ENCODE results near the gene LETM1.

Gene LETM1

GRCh38 chr4:1830234-1830633 lies 25.7 kb downstream of the LETM1 start:
- peaks cover 71% of the 10 kb centered on the region for H3K36me3 ChIP-seq
- no peak for TF ChIP-seq CTCF (IDR thresholded peaks at IDR 0.05; ENCODE audit: low read depth, low read length)
- H3K4me3 ChIP-seq (ENCODE audit: low read depth, low read length): no peak overlapping the region
- H3K27ac ChIP-seq: no peak overlapping the region
- no peaks in the 10 kb centered on the region for H3K27me3 ChIP-seq (ENCODE audit: insufficient read depth, low read depth, severe bottlenecking)
- no peak for DNase-seq
- H3K9me3 ChIP-seq (ENCODE audit: severe bottlenecking): no peaks in the 10 kb centered on the region

GRCh38 chr4:1826531-1827350 lies 29.2 kb downstream of the LETM1 start:
- 0 out of 2 replicates have a peak, but pooled peaks have one; percentile 14 for TF ChIP-seq CTCF (IDR thresholded peaks at IDR 0.05; ENCODE audit: low read depth, low read length)

GRCh38 chr4:1825326-1825725 lies 30.6 kb downstream of the LETM1 start:
- no peak overlapping the region for H3K4me3 ChIP-seq (ENCODE audit: low read depth, low read length)
- no peaks in the 10 kb centered on the region for H3K27me3 ChIP-seq (ENCODE audit: insufficient read depth, low read depth, severe bottlenecking)
- TF ChIP-seq CTCF (IDR thresholded peaks at IDR 0.05; ENCODE audit: low read depth, low read length): no peak
- no peak for DNase-seq
- H3K27ac ChIP-seq: no peak overlapping the region
- no peaks in the 10 kb centered on the region for H3K9me3 ChIP-seq (ENCODE audit: severe bottlenecking)
- peaks cover 72% of the 10 kb centered on the region for H3K36me3 ChIP-seq

More at GRCh38 chr4:1826531-1827350, 29.2 kb downstream of the LETM1 start:
- Histone ChIP-seq H3K36me3 (peaks cover 72% of the 10 kb centered on the region), H3K27me3 (ENCODE audit: insufficient read depth, low read depth, severe bottlenecking) (no peaks in the 10 kb centered on the region), H3K27ac (peak overlapping the region; percentile 65), H3K4me3 (ENCODE audit: low read depth, low read length) (no peak overlapping the region), H3K9me3 (ENCODE audit: severe bottlenecking) (no peaks in the 10 kb centered on the region)
- DNase-seq: no peak

GRCh38 chr4:1824746-1825145 lies 31.2 kb downstream of the LETM1 start:
- no peak overlapping the region for H3K27ac ChIP-seq
- H3K9me3 ChIP-seq (ENCODE audit: severe bottlenecking): no peaks in the 10 kb centered on the region
- DNase-seq: no peak
- no peak for TF ChIP-seq CTCF (IDR thresholded peaks at IDR 0.05; ENCODE audit: low read depth, low read length)
- H3K27me3 ChIP-seq (ENCODE audit: insufficient read depth, low read depth, severe bottlenecking): no peaks in the 10 kb centered on the region
- H3K36me3 ChIP-seq: peaks cover 68% of the 10 kb centered on the region
- H3K4me3 ChIP-seq (ENCODE audit: low read depth, low read length): no peak overlapping the region

- Histone ChIP-seq H3K27me3 (ENCODE audit: insufficient read depth, low read depth, severe bottlenecking) (no peaks in the 10 kb centered on the region), H3K4me3 (ENCODE audit: low read depth, low read length) (no peak overlapping the region), H3K27ac (no peak overlapping the region), H3K9me3 (ENCODE audit: severe bottlenecking) (no peaks in the 10 kb centered on the region), H3K36me3 (peaks cover 75% of the 10 kb centered on the region)
- no peak for TF ChIP-seq CTCF (IDR thresholded peaks at IDR 0.05; ENCODE audit: low read depth, low read length)
- no peak for DNase-seq
Measured at GRCh38 chr4:1823545-1823932, 32.4 kb downstream of the LETM1 start.

Data from WERI-Rb-1 (cell line).